Activated naive CD4-positive, alpha-beta T cell treated with anti-CD3 and anti-CD28 coated beads for 36 hours (primary cell): ENCODE data around the gene WSCD2. TPM values are rescaled to one million over a fixed set of nuclear protein-coding genes. Genes with fewer than 3 reads are reported as not detected.

ENCODE experiments used
- CTCF ChIA-PET: fragments of 350-600 bp; sonication (Branson Sonifier 250); formaldehyde crosslinking; loops from one replicate; lab custom pipeline; 2021; ENCODE audit warnings: antibody characterized with exemption; lab: Charles Lee
- DNase-seq: peaks from one replicate; pipeline ENCODE4 v3.0.0-alpha.2; 2020
- H3K27ac Mint-ChIP-seq: one replicate; pipeline ENCODE4 v1.8.0; 2021; ENCODE audit warnings: mild to moderate bottlenecking, mixed read lengths
- H3K27me3 Mint-ChIP-seq: one replicate; pipeline ENCODE4 v1.8.0; 2021; ENCODE audit warnings: low read depth, mixed read lengths
- H3K36me3 Mint-ChIP-seq: one replicate; pipeline ENCODE4 v1.8.0; 2021; ENCODE audit warnings: low read depth, mixed read lengths
- H3K4me1 Mint-ChIP-seq: one replicate; pipeline ENCODE4 v1.8.0; 2021; ENCODE audit warnings: low read depth, mixed read lengths
- H3K4me3 Mint-ChIP-seq: one replicate; pipeline ENCODE4 v1.8.0; 2021; ENCODE audit warnings: mild to moderate bottlenecking, moderate library complexity, mixed read lengths
- H3K9me3 Mint-ChIP-seq: one replicate; pipeline ENCODE4 v1.8.0; 2021; ENCODE audit warnings: mixed read lengths
- intact Hi-C: fragments of 100-400 bp; cut with micrococcal nuclease; formaldehyde crosslinking; loops from one replicate; pipeline ENCODE4 v1.15.1; 2023
- total RNA-seq, 2 experiments: library from RNA; stranded (reverse); gene quantifications; one replicate each; pipeline ENCODE4 v1.2.3, GENCODE V29; 2021

WSCD2 gene
- total RNA-seq, 2 experiments from 2014 or later, result not detected

- intact Hi-C loops, result no loop called here
- Mint-ChIP-seq H3K4me3 (no peak overlapping the region), H3K9me3 (no peaks in the 10 kb centered on the region), H3K4me1 (no peaks in the 10 kb centered on the region), H3K36me3 (no peaks in the 10 kb centered on the region), H3K27me3 (peaks cover 12% of the 10 kb centered on the region), H3K27ac (no peak overlapping the region)
- CTCF ChIA-PET, result interaction anchor here (0.8 to 1.6 kb wide), 2 partner anchors 10 to 109 kb away, joined by 3 to 11 read pairs; no protein-coding TSS in a partner anchor
- DNase-seq, result no peak
Measured at GRCh38 chr12:108098374-108098773, 30.7 kb upstream of the WSCD2 start.

DNA sequence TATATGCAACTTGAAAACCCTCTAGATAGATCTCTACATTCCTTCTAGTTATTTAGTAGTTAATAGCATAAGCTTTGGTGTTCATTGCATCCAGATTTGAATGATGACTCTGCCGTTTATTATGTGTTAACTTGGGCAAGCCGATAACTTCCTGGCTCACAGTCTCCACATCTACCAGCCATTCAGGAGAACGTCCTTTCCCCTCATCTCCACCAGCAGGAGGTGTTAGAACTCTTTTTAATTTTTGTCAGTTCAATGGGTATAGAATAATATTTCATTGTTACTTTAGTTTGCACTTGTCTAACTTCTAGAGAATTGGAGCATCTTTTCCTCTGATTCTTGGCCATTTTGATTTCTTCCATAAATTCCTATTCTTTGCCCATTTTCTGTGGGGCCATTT lies 30.0 kb upstream of the WSCD2 start:
- Mint-ChIP-seq H3K36me3 (no peaks in the 10 kb centered on the region), H3K27ac (no peak overlapping the region), H3K27me3 (peaks cover 13% of the 10 kb centered on the region), H3K4me1 (no peaks in the 10 kb centered on the region), H3K9me3 (no peaks in the 10 kb centered on the region), H3K4me3 (no peak overlapping the region)
- DNase-seq, result no peak
- intact Hi-C loops, result no loop called here
- CTCF ChIA-PET, result interaction anchor here (0.8 to 1.6 kb wide), 2 partner anchors 11 to 109 kb away, joined by 3 to 11 read pairs; no protein-coding TSS in a partner anchor

DNA sequence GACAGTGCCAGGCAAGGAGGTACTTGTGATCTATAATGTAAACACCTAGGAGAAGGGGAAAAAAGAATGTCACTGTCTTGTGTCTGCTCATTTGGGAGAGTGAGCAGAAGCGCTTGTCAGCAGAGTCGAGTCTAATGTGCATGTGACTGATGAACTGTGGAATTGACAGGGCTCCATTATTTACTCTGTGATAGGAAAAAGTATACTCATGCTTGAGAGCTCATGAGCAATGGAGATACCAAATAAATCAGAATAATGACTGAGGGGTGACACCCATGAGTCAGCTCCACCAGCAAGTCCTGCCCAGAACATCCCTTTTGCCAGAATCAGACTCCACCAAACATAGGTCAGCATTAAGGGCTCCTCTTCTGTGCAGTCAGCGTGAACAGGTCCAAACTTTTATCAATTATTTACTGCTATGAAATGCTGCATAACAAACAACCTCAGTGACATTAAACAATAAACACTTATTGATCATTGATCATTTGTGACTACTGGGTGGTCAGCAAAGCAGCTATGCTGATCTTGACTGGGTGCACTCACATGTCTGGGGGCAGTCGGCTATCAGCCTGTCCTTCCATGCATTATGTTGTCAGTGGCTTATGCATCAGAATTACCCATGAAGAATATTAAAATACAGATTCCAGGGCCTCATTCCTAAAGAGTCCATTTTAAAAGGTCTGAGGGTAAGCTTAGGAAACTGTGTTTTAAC lies 29.2 kb upstream of the WSCD2 start:
- intact Hi-C loops, result no loop called here
- H3K4me3 Mint-ChIP-seq, result no peak overlapping the region
- H3K9me3 Mint-ChIP-seq, result no peaks in the 10 kb centered on the region
- peaks cover 13% of the 10 kb centered on the region for H3K27me3 Mint-ChIP-seq
- CTCF ChIA-PET, result no interaction called here
- DNase-seq, result no peak
- H3K36me3 Mint-ChIP-seq, result no peaks in the 10 kb centered on the region
- no peaks in the 10 kb centered on the region for H3K4me1 Mint-ChIP-seq
- no peak overlapping the region for H3K27ac Mint-ChIP-seq

DNA sequence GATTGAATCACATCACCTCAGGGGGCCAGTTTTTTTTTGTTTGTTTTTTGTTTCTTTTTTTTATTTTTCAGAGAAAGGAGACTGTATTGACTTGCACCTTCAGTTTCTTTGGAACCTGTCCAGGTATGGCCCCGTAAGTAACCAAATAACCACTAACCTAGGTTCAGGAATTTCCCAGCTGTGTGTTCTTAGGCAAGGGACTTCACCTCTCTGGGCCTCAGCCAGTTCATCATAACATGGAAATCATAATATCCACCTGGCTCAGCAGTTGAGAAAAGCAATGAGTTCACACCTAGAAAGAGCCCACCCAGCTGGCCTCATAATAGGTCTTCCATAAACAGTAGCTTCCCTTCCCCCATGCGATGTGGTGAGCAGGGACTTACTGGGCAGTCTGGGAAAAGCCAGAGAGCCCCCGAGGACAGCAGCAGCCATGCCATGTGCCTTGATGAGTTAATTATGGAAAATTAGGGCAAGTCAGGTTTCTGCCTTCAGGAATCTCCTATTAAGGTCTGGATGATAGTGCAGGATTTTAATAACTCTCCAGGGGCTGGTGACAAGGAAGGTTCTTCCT lies 27.4 kb upstream of the WSCD2 start:
- Mint-ChIP-seq H3K36me3 (no peaks in the 10 kb centered on the region), H3K9me3 (no peaks in the 10 kb centered on the region), H3K4me3 (no peak overlapping the region), H3K27ac (no peak overlapping the region), H3K4me1 (no peaks in the 10 kb centered on the region), H3K27me3 (peaks cover 11% of the 10 kb centered on the region)
- CTCF ChIA-PET, result interaction anchor here (1.1 kb wide), 1 partner anchor 318 kb away, joined by 3 read pairs; no protein-coding TSS in a partner anchor
- DNase-seq, result no peak
- intact Hi-C loops, result no loop called here

GRCh38 chr12:108102363-108102762 lies 26.7 kb upstream of the WSCD2 start:
- Mint-ChIP-seq H3K36me3 (no peaks in the 10 kb centered on the region), H3K4me3 (no peak overlapping the region), H3K4me1 (no peaks in the 10 kb centered on the region), H3K9me3 (no peaks in the 10 kb centered on the region), H3K27me3 (peaks cover 11% of the 10 kb centered on the region), H3K27ac (no peak overlapping the region)
- no peak for DNase-seq
- intact Hi-C loops, result no loop called here
- CTCF ChIA-PET, result interaction anchor here (1.1 kb wide), 1 partner anchor 317 kb away, joined by 3 read pairs; no protein-coding TSS in a partner anchor

GRCh38 chr12:108103087-108103486 lies 26.0 kb upstream of the WSCD2 start:
- Mint-ChIP-seq H3K36me3 (no peaks in the 10 kb centered on the region), H3K4me1 (no peaks in the 10 kb centered on the region), H3K4me3 (no peak overlapping the region), H3K9me3 (no peaks in the 10 kb centered on the region), H3K27ac (no peak overlapping the region), H3K27me3 (peaks cover 11% of the 10 kb centered on the region)
- intact Hi-C loops, result no loop called here
- CTCF ChIA-PET, result interaction anchor here (1.1 kb wide), 1 partner anchor 316 kb away, joined by 3 read pairs; no protein-coding TSS in a partner anchor
- DNase-seq, result no peak

DNA sequence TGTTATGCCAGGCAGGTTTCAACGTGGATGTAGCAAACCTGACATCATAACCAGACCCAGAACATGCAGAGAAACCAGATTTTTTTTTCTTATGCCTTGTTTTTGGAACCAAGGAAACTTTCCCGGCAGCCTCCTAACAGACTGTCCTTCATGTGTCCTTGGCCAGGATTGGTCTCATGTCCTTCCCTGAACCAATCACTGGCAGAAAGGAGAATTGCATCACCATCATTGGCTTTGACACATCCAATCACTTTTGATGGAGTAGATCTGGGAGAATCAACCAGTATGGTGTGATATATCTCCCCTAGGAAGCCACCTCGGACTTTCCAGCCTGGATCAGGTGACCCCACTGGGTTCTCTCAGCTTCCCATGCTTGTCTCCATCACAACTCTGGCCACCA lies 25.6 kb upstream of the WSCD2 start:
- H3K4me1 Mint-ChIP-seq, result no peaks in the 10 kb centered on the region
- no peaks in the 10 kb centered on the region for H3K36me3 Mint-ChIP-seq
- no peak overlapping the region for H3K4me3 Mint-ChIP-seq
- no peaks in the 10 kb centered on the region for H3K9me3 Mint-ChIP-seq
- H3K27ac Mint-ChIP-seq, result no peak overlapping the region
- DNase-seq, result no peak
- intact Hi-C loops, result no loop called here
- peaks cover 11% of the 10 kb centered on the region for H3K27me3 Mint-ChIP-seq
- CTCF ChIA-PET, result no interaction called here

DNA sequence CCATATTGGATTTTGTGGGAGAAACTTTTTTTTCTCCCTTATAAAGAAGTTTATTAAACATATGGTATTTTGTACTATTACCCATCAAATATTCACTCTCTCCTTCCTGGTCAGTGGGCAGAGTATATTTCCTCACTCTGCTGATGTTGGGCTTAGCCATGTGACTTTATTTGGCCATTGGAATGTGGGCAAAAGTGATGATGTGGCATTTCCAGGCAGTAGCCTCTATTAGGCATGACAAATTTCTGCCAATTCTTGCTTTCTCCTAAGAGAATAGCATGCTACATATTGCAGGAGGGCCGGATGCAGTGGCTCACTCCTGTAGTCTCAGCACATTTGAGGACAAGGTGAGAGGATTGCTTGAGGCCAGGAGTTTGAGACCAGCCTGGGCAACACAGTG lies 24.4 kb upstream of the WSCD2 start:
- H3K27me3 Mint-ChIP-seq, result peaks cover 10% of the 10 kb centered on the region
- CTCF ChIA-PET, result no interaction called here
- no peaks in the 10 kb centered on the region for H3K9me3 Mint-ChIP-seq
- no peak overlapping the region for H3K27ac Mint-ChIP-seq
- H3K4me1 Mint-ChIP-seq, result no peaks in the 10 kb centered on the region
- no peak overlapping the region for H3K4me3 Mint-ChIP-seq
- no peaks in the 10 kb centered on the region for H3K36me3 Mint-ChIP-seq
- no peak for DNase-seq
- intact Hi-C loops, result no loop called here

- Mint-ChIP-seq H3K4me3 (no peak overlapping the region), H3K36me3 (no peaks in the 10 kb centered on the region), H3K9me3 (no peaks in the 10 kb centered on the region), H3K27ac (no peak overlapping the region), H3K4me1 (no peaks in the 10 kb centered on the region), H3K27me3 (peaks cover 5% of the 10 kb centered on the region)
- DNase-seq, result no peak
- CTCF ChIA-PET, result interaction anchor here (0.7 kb wide), 2 partner anchors 32 to 114 kb away, joined by 3 to 4 read pairs; no protein-coding TSS in a partner anchor
- intact Hi-C loops, result no loop called here
Measured at GRCh38 chr12:108106599-108106998, 22.5 kb upstream of the WSCD2 start.

DNA sequence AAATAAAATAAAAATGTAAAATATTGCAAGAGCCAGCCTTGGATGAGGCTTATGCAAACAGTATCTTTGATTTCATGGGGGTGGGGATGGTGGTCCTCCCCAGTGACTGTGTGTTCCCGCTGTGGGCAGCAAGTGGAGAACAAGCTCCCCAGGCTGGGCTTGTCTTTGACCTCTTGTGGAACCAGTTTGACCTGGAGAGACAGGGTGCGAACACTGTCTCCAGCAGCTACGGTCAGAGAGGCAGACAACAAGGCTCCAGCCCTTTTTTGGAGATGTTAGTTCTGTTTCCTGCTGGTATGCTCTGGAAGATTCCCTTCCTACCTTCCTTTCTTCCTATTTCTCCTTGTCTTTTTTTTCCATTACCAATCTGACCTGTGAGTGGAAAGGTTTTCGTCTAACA lies 21.8 kb upstream of the WSCD2 start:
- CTCF ChIA-PET, result interaction anchor here (1.0 kb wide), 1 partner anchor 117 kb away, joined by 3 read pairs; no protein-coding TSS in a partner anchor

GRCh38 chr12:108109504-108109903 lies 19.6 kb upstream of the WSCD2 start:
- H3K9me3 Mint-ChIP-seq, result no peaks in the 10 kb centered on the region
- DNase-seq, result no peak
- no peak overlapping the region for H3K27ac Mint-ChIP-seq
- intact Hi-C loops, result no loop called here
- H3K4me3 Mint-ChIP-seq, result no peak overlapping the region
- CTCF ChIA-PET, result no interaction called here
- H3K27me3 Mint-ChIP-seq, result peaks cover 7% of the 10 kb centered on the region
- no peaks in the 10 kb centered on the region for H3K36me3 Mint-ChIP-seq
- no peaks in the 10 kb centered on the region for H3K4me1 Mint-ChIP-seq

More for the DNA sequence above, 21.8 kb upstream of the WSCD2 start:
- Mint-ChIP-seq H3K9me3 (no peaks in the 10 kb centered on the region), H3K4me1 (no peaks in the 10 kb centered on the region), H3K27ac (no peak overlapping the region), H3K36me3 (no peaks in the 10 kb centered on the region), H3K4me3 (no peak overlapping the region), H3K27me3 (peaks cover 8% of the 10 kb centered on the region)
- no peak for DNase-seq
- intact Hi-C loops, result no loop called here

GRCh38 chr12:108109954-108110353 lies 19.1 kb upstream of the WSCD2 start:
- Mint-ChIP-seq H3K36me3 (no peaks in the 10 kb centered on the region), H3K27ac (no peak overlapping the region), H3K4me3 (no peak overlapping the region), H3K9me3 (no peaks in the 10 kb centered on the region), H3K27me3 (peaks cover 7% of the 10 kb centered on the region), H3K4me1 (no peaks in the 10 kb centered on the region)
- intact Hi-C loops, result no loop called here
- DNase-seq, result no peak
- CTCF ChIA-PET, result no interaction called here

DNA sequence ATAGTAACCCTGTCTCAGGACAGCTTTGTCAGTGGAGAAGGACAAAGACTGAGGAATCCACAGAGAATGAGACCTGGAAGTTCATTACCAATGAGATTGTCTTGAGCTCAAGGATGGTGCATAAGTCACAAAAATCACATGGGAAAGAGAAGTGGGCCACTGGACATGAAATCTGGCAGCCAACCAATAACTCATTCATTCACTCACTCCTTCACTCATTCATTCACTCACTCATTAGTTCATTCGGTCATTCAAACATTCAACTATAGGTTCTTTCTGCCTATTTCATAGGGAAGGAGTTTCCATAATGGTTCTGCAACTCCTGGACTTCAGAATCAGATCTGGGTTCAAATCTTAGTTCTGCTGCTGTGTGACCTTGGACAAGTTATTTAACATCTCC lies 18.2 kb upstream of the WSCD2 start:
- intact Hi-C loops, result no loop called here

More for the DNA sequence above, 18.2 kb upstream of the WSCD2 start:
- H3K27ac Mint-ChIP-seq, result no peak overlapping the region
- H3K9me3 Mint-ChIP-seq, result no peaks in the 10 kb centered on the region
- DNase-seq, result no peak
- H3K27me3 Mint-ChIP-seq, result peaks cover 7% of the 10 kb centered on the region
- no peaks in the 10 kb centered on the region for H3K4me1 Mint-ChIP-seq
- no peaks in the 10 kb centered on the region for H3K36me3 Mint-ChIP-seq
- H3K4me3 Mint-ChIP-seq, result no peak overlapping the region
- CTCF ChIA-PET, result no interaction called here
